B cell (primary cell): ENCODE measurements around the gene CDKAL1. TPM values are rescaled to one million over a fixed set of nuclear protein-coding genes. Genes with fewer than 3 reads are reported as not detected.

Experiments used
- ATAC-seq: fragments of 200-7000 bp; cut with Tn5 transposase; one replicate; pipeline ENCODE4 v1.10.0; 2021; ENCODE audit warnings: low read depth, mild to moderate bottlenecking, moderate number of reproducible peaks, moderate library complexity
- CTCF ChIA-PET: fragments of 350-600 bp; sonication (Branson Sonifier 250); formaldehyde crosslinking; loops from one replicate; lab custom pipeline; 2021; ENCODE audit warnings: antibody characterized with exemption, inconsistent platforms; lab: Charles Lee
- POLR2A ChIA-PET: fragments of 350-600 bp; sonication (Branson Sonifier 250); formaldehyde crosslinking; loops from one replicate; lab custom pipeline; 2021; ENCODE audit warnings: antibody characterized with exemption; lab: Charles Lee
- DNase-seq: peaks from one replicate; pipeline ENCODE4 v3.0.0; 2013
- H2AFZ ChIP-seq: 2 replicates; pipeline ENCODE4 v1.6.1; 2012; ENCODE audit warnings: mild to moderate bottlenecking, low read depth, low read length; ENCODE audit not compliant: insufficient read depth, poor library complexity, severe bottlenecking
- H3K27ac ChIP-seq, 2 donors: 1 replicate in 1 of 2; 2 replicates in 1 of 2; pipeline ENCODE4 v1.5.1; 2012 to 2013; ENCODE audit warnings: low read length in 2 of 2, mild to moderate bottlenecking in 2 of 2, moderate library complexity in 1 of 2
- H3K27me3 ChIP-seq, 4 experiments: fragments of 200-600 bp in 1 of 4; sonication (generic) in 1 of 4; replicated peaks in 1 of 4; 1 replicate in 2 of 4; 2 replicates in 2 of 4; pipeline versions ENCODE4 v1.6.1 to v1.7.0; 2013 to 2016; ENCODE audit warnings: low read length in 3 of 4, mild to moderate bottlenecking in 2 of 4, mixed read lengths in 1 of 4, moderate library complexity in 1 of 4; ENCODE audit not compliant: insufficient read depth in 4 of 4, control insufficient read depth in 3 of 4; ENCODE audit errors: control extremely low read depth in 1 of 4
- H3K36me3 ChIP-seq, 2 experiments: replicated peaks in 1 of 2; 1 replicate in 1 of 2; 2 replicates in 1 of 2; pipeline versions ENCODE4 v1.6.1 to v1.7.1; 2013; ENCODE audit warnings: low read length in 1 of 2; ENCODE audit not compliant: insufficient read depth in 2 of 2, control insufficient read depth in 1 of 2; ENCODE audit errors: control extremely low read depth in 1 of 2, extremely low read depth in 1 of 2
- H3K4me1 ChIP-seq, 2 donors: fragments of 200-600 bp in 1 of 2; sonication (generic) in 1 of 2; 1 replicate in 1 of 2; 2 replicates in 1 of 2; pipeline versions ENCODE4 v1.5.1 to v1.6.1; 2013 to 2017; ENCODE audit warnings: low read length in 2 of 2; ENCODE audit not compliant: control insufficient read depth in 2 of 2, insufficient read depth in 2 of 2
- H3K4me2 ChIP-seq: replicated peaks from 2 replicates; pipeline ENCODE3; 2012; ENCODE audit warnings: mild to moderate bottlenecking, low read depth, low read length; ENCODE audit not compliant: poor library complexity, severe bottlenecking
- H3K4me3 ChIP-seq, 5 experiments: fragments of 200-600 bp in 1 of 5; sonication (generic) in 1 of 5; 1 replicate in 3 of 5; 2 replicates in 2 of 5; pipeline versions ENCODE4 v1.5.1 to v1.7.0; 2011 to 2016; ENCODE audit warnings: low read length in 4 of 5, mild to moderate bottlenecking in 4 of 5, low read depth in 2 of 5, control low read depth in 1 of 5, moderate library complexity in 1 of 5; ENCODE audit not compliant: insufficient read depth in 1 of 5; ENCODE audit errors: control extremely low read depth in 1 of 5, extremely low read depth in 1 of 5
- H3K79me2 ChIP-seq: fragments of 200-600 bp; sonication (generic); one replicate; pipeline ENCODE4 v1.6.0; 2016; ENCODE audit warnings: low read length; ENCODE audit not compliant: control insufficient read depth, insufficient read depth
- H3K9ac ChIP-seq: fragments of 200-600 bp; sonication (generic); 2 replicates; pipeline ENCODE4 v1.6.1; 2017; ENCODE audit warnings: mild to moderate bottlenecking, low read length, moderate library complexity
- H3K9me3 ChIP-seq, 3 donors: one replicate each; pipeline versions ENCODE4 v1.6.1 to v1.7.1; 2013; ENCODE audit warnings: low read length in 2 of 3; ENCODE audit not compliant: control insufficient read depth in 2 of 3, insufficient read depth in 1 of 3; ENCODE audit errors: control extremely low read depth in 1 of 3
- H4K20me1 ChIP-seq: 2 replicates; pipeline ENCODE4 v1.6.0; 2012; ENCODE audit warnings: mild to moderate bottlenecking, low read length; ENCODE audit not compliant: insufficient read depth, control insufficient read depth, poor library complexity, severe bottlenecking
- H3K27ac Mint-ChIP-seq: one replicate; pipeline ENCODE4 v1.8.0; 2021; ENCODE audit warnings: mixed read lengths
- H3K27me3 Mint-ChIP-seq: one replicate; pipeline ENCODE4 v1.8.0; 2021; ENCODE audit warnings: mixed read lengths
- H3K4me1 Mint-ChIP-seq: one replicate; pipeline ENCODE4 v1.8.0; 2021; ENCODE audit warnings: mixed read lengths
- H3K4me3 Mint-ChIP-seq: one replicate; pipeline ENCODE4 v1.8.0; 2021; ENCODE audit warnings: mixed read lengths
- H3K9me3 Mint-ChIP-seq: one replicate; pipeline ENCODE4 v1.8.0; 2022; ENCODE audit warnings: mixed read lengths; ENCODE audit not compliant: insufficient read depth
- CTCF ChIP-seq: fragments of 200-600 bp; IDR thresholded peaks from one replicate; pipeline ENCODE4 v1.8.0; 2022; ENCODE audit warnings: antibody characterized with exemption, mild to moderate bottlenecking
- EZH2 ChIP-seq: IDR thresholded peaks from 2 replicates; pipeline ENCODE4 v1.6.1; 2012; ENCODE audit warnings: borderline replicate concordance, low read depth, mild to moderate bottlenecking, moderate library complexity, low read length; ENCODE audit not compliant: insufficient read depth, poor library complexity, severe bottlenecking
- WGBS: methylation state at CpG from one replicate; pipeline ENCODE4 v1.1.5; 2013; ENCODE audit warnings: missing lambda C conversion rate; ENCODE audit not compliant: insufficient coverage; 5-methylcytosine and 5-hydroxymethylcytosine counted together
- intact Hi-C: fragments of 100-400 bp; cut with micrococcal nuclease; formaldehyde crosslinking; loops from one replicate; pipeline ENCODE4 v1.10.0; 2022
- polyA plus RNA-seq: library from polyadenylated mRNA; depleted of rRNA; stranded (reverse); fragments of >200 nt; gene quantifications from 2 replicates; pipeline ENCODE4 v1.2.3, GENCODE V29; 2012
- total RNA-seq, 2 donors: library from RNA; stranded (reverse); fragments of 120-200 nt in 1 of 2; gene quantifications; 1 replicate in 1 of 2; 2 replicates in 1 of 2; pipeline versions ENCODE4 v1.2.3 to v1.2.4, GENCODE V29; 2013 to 2022

Gene CDKAL1
- total and polyA plus RNA-seq, 2 donors (not counting 1 experiment from before 2014, with no cell fraction given), result 6.1 to 33.3 TPM

GRCh38 chr6:20741490-20741889, 207.2 kb downstream of the CDKAL1 start:
- no peak overlapping the region for H3K4me3 Mint-ChIP-seq
- Histone ChIP-seq H3K27me3 (no peaks in the 10 kb centered on the region), H3K36me3 (peaks cover 0 to 6% of the 10 kb centered on the region in 2 experiments), H3K9me3 (no peaks in the 10 kb centered on the region), H3K9ac (no peak overlapping the region), H3K4me3 (no peak overlapping the region), H3K79me2 (no peaks in the 10 kb centered on the region), H3K4me2 (no peak overlapping the region), H2AFZ (no peak overlapping the region), H3K27ac (no peak overlapping the region), H3K4me1 (no peaks in the 10 kb centered on the region), H4K20me1 (no peaks in the 10 kb centered on the region)
- ChIA-PET POLR2A (interaction anchor here (0.7 kb wide), 1 partner anchor 16 kb away, joined by 3 read pairs; no protein-coding TSS in a partner anchor), CTCF (no interaction called here)
- H3K27ac Mint-ChIP-seq, result no peak overlapping the region
- no peak for DNase-seq
- no peaks in the 10 kb centered on the region for H3K4me1 Mint-ChIP-seq
- no peak for TF ChIP-seq EZH2
- TF ChIP-seq CTCF, result no peak
- peaks cover 3% of the 10 kb centered on the region for H3K9me3 Mint-ChIP-seq
- no CpG with 5 or more reads among the region's 2 CpGs for WGBS
- no peaks in the 10 kb centered on the region for H3K27me3 Mint-ChIP-seq
- no peak for ATAC-seq
- intact Hi-C loops, result no loop called here

GRCh38 chr6:20744911-20745557, 210.8 kb downstream of the CDKAL1 start:
- Histone ChIP-seq H3K36me3 (peaks cover 0 to 3% of the 10 kb centered on the region in 2 experiments), H2AFZ (no peak overlapping the region), H4K20me1 (no peaks in the 10 kb centered on the region), H3K9me3 (peaks cover 0 to 4% (median 0%) of the 10 kb centered on the region in 3 donors), H3K9ac (no peak overlapping the region), H3K79me2 (peaks cover 3% of the 10 kb centered on the region), H3K27me3 (no peaks in the 10 kb centered on the region), H3K27ac (no peak overlapping the region), H3K4me1 (no peaks in the 10 kb centered on the region), H3K4me2 (no peak overlapping the region), H3K4me3 (no peak overlapping the region)
- Mint-ChIP-seq H3K4me1 (no peaks in the 10 kb centered on the region), H3K4me3 (no peak overlapping the region), H3K27ac (no peak overlapping the region), H3K27me3 (no peaks in the 10 kb centered on the region), H3K9me3 (peaks cover 3% of the 10 kb centered on the region)
- intact Hi-C loops, result no loop called here
- WGBS, result 100% methylated on average over 4 of the region's 9 CpGs
- DNase-seq (no peak), ATAC-seq (no peak)
- TF ChIP-seq CTCF (no peak), EZH2 (no peak)
- ChIA-PET POLR2A (no interaction called here), CTCF (no interaction called here)
